Measurements from ENCODE around the gene ARL11.

ARL11 gene

DNA sequence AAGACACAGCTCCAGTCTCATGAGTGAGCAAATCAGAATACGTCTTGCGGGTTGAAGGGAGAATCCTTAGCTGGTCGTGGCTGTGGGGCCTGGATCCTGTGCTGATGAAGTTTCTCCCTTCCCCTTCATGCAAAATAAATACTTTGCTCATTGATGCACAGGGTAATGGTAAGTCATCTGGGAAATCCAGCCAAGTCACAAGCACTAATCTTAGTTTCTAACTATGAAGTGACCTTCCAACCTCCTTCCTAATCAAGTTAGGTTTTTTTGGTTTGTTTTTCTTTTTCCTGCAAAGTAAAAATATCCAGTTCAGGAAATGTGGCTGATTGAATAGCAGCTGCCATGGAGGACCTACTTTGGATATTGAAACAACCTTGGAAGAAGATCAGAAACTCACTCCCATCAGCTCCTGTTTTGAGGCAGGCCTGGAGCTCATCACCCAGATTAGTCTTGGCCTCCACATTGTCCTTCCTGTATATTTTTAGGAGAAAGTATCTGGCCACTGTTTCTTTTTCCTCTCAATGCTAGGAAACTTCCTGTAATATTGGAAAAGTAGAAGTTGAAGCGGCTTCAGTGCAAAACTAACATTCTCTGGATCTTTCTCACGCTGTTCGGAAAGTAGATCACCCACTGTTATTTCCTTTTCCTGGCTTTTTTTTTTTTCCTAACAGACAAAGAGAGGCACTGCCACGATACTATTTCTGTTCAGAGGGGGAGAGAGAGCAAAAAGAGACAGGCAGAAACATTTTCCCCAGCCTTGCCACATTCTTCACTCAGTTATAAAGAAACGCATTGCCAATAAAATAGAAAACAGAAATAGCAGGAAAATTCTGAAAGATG lies 12.3 kb upstream of the ARL11 start:
- no peak for DNase-seq

DNA sequence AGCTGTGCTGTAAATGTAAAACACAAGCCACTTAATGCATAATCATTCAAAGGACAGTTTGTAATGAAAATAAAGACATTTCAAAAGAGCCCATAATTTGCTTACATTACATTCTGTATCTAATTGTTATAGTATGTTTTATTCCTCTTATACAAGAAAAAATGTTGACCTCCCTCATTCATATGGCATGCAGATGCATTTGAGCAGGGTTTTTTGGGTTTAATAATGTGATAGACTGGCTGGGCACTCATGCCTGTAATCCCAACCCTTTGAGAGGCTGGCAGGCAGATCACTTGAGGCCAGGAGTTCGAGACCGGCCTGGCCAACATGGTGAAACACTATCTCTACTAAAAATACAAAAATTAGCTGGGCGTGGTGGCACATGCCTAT lies 11.6 kb upstream of the ARL11 start:
- no peak for DNase-seq

DNA sequence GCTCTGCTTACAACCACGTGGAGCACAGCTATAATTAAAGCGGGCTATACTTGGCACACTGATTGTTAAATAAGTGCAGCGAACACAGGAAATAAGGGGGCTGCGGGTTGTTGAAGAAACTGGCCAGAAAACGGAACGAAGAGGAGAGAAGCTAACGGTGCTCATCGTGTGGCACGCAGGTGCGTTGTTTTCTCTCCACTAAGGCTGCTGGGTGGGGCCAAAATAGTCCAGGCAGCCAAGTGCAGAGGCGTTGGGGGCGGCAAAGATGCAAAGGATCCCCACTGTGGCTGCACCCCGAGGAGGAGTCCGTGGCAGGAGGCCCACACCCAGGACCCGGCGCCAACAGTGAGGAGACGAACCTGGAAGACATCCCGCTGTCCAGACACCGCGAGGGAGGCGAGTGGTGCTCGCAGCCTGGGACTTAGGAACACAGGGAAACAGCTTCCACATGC lies 8.1 kb upstream of the ARL11 start:
- DNase-seq = no peak

DNA sequence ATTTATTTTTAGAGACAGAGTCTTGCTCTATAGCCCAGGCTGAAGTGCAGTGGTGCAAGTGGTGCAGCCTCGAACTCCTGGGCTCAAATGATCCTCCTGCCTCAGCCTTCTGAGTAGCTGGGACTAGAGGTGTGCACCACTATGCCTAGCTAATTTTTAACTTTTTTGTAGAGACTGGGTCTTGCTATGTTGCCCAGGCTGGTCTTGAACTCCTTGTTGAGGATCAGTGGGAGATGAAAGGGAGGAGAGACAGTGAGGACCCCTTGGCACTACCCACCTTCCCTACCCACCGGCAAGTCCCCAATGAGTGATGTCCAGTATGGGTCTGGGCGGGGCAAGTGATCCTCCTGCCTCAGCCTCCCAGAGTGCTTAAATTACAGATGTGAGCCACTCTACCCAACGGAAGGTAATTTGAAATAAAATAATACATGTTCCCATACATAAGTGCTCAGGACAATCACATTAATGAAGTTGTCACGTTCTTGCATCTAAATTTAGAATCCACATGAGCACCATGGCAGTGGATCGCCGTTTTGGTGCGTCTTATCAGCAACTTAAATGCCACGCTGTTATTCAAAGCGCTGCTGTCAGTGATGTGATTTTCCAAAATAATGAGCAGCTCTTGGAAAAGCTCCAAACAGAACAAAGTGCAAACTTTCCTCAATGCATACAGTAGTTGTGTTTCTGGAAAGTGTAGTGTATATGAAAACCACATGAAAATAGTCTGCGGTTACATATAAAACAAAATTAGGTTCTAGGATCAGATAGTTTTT lies 5.9 kb upstream of the ARL11 start:
- no peak for DNase-seq

DNA sequence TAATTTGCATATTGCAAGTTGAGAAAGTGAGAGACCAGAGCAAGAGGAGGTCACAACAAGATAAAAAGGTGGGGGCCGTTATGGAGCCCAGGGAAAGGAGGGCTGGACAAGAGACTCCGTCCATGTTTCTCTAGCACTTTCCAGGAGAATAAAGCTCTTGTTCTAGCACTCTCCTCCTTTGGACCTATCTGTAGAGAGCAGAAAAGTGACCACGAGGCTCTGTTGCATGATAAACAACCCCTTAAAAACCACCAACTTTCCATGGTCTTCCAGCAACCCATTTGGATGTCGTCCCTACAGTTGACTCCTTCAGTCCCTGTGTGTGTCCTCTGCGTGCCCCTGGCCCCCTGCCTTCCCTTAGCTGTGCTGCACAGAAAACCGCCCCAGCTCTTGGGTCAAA lies 4.1 kb upstream of the ARL11 start:
- no peak for DNase-seq

DNA sequence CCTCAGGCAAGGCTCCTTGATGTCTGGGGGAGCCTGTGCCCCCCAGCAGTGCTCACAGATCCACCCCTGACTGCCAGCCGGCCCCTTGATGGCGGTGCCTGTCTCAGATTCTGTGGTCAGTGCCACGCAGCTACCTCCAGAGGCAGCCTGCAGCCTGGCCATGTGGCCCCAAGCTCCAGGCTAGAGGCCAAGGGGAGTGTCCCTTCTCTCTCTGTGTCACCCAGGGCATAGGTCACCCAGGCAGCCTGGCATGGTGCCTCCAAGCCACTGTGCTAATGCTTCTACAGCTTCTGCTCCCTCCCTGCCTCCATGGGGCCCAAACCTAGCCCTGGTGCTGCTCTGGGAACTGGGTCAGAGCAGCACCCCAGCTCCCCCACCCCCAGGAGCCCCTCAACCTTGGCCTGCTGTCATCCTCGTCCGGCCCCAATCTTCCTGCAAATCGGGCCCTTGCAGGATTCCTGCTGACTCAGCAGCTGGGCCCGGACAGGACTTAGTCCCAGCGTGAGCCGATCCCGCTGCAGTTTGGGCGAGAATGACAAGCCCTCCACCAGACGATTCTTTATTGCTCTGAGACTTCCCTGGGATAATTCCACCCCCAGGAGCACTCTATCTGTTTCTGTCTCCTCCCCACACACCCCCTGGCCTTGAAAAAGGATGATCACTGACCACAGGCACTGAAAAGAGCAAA lies 2.8 kb upstream of the ARL11 start:
- DNase-seq = no peak

DNA sequence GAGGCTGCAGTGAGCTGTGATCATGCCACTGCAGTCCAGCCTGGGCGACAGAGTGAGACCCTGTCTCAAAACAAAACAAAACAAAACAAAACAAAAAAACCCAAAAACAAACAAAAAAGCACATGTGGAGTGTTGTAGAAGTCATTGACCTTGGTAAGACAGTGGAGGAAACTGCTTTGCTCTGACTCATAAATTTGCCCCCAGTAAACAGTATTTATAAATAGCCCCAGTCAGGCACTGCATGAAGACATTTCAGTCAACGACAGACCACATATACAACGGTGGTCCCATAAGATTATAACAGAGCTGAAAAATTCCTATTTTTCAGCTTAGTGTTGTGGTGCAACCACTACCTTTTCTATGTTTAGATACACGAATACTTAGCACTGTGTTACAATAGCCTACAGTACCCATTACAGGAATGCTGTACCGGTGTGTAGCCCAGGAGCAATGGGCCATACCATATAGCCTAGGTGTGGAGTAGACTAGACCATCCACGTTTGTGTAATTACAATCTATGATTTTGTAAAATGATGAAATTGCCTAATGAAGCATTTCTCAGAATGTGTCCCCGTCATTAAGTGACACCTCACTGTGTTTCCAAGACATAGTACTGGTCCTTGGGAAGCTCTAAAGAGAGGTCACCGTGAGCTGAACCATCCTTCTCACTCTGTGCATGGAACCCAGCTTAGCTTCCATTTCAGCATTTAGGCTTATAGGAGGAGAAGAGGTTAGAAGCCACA lies 1.1 kb downstream of the ARL11 start:
- no peak for DNase-seq

DNA sequence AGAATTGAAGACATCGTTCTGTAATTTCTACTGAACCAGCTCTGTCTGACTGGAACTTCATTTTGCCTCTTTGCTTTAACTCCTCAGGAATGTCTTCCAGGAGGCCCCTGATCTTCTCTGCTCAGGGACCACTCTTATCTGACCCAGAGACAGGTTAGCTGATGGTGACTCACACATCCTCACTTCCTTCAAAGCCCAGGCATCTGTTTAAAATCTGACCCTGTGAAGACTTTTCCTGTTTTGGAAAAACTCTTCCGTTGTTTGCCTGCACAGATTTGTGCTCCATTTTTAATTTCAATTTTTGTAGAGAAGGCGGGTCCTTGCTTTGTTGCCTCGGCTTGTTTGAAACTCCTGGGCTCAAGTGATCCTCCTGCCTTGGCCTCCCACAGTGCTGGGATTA lies 1.6 kb downstream of the ARL11 start:
- no peak for DNase-seq

DNA sequence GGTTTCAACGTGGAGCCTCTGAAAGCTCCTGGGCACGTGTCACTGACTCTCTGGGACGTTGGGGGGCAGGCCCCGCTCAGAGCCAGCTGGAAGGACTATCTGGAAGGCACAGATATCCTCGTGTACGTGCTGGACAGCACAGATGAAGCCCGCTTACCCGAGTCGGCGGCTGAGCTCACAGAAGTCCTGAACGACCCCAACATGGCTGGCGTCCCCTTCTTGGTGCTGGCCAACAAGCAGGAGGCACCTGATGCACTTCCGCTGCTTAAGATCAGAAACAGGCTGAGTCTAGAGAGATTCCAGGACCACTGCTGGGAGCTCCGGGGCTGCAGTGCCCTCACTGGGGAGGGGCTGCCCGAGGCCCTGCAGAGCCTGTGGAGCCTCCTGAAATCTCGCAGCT lies 2.3 kb downstream of the ARL11 start:
- no peak for DNase-seq

DNA sequence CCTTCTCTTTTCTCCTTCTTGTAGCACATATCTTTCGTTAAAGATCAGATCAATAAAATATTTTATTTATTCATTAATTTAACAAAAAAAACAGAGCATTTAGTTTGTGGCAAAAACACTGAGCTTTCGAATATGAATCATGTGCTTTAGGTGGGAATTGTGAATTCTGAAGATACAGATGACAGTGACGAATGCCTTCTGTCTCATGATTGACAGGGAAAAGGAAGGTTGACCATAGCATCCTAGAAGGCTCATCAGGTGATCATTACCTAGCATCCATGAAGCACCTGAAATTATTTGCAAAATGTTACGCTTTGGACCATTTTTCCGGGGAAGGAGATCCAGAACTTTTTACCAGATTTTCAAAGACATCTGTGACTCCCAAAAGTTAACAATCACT lies 3.8 kb downstream of the ARL11 start:
- DNase-seq = no peak

DNA sequence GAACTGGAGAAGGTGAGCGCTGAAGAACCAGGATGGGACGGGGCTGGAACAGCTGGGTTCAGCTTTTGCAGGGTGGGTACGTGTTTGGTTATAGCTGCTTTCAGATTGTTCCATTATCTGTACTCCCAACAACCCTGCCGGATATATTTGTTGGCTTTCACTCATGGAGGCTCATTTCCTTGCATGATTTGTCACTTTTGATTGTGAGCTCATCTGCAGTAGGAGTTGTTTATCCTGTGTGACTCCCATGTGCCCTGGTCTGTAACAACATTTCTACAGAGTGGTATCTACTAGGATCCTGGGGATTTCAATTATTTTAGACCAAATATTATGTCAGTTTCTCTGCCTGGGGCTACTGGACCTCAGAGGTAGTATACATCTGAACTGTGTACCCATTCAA lies 5.4 kb downstream of the ARL11 start:
- DNase-seq = no peak

DNA sequence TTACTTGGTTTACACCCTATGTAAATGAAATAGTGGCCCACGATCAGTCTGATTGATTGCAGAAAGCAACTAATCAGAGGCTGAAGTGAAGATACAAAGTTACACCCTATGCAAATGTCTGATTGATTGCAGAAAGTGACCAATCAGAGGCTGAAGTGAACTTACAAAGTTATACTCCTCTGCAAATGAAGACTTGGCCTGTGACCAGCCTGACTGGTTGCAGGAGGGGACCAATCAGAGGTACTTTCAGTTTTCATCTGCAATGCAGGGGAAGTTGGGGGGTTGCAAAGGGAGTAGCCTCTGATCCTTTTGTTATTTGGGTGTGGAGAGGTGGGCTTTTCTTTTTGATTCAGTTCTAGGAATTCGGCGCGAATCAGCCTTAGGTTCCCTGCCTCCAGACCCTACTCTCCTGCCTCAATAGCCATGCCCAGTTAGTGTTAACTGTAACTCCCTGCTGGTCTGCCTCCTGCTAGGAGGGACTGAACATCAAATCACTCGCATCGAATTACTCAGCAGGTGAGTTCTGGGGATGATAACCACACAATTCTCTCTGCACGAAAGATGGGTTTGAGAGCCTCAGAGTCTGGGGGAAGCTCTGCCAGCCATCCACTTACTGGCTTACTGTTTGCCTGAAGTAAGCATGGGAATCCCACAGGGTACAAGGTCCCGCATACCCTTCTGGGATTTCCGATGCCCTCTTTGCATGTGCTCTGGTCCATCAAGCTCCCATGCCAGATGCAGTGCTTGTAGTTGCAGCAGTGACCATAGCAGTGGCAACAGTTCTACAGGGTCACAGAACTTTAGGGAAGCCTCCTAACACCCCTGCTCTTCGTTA lies 7.5 kb downstream of the ARL11 start:
- peak in 1 of 3 experiments; percentile 48 for DNase-seq

DNA sequence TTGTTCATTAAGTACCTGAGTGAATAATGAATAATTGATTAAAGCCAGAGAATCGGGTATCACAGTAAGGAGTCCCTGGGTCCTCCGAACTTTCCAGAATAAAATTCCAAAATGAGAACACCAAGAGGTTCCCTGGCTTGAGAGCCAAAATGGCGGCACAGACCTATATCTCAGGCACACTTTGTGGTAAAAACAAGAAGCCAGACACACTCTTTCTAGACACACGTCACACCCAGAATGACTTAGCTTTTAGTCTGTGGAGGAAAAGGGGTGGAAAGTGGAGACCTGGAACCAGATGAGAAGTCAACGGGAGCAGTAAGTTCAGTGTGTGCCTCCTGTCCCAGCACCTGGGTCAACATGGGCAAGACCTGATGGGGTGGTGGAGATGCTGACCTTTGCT lies 8.4 kb downstream of the ARL11 start:
- no peak for DNase-seq

DNA sequence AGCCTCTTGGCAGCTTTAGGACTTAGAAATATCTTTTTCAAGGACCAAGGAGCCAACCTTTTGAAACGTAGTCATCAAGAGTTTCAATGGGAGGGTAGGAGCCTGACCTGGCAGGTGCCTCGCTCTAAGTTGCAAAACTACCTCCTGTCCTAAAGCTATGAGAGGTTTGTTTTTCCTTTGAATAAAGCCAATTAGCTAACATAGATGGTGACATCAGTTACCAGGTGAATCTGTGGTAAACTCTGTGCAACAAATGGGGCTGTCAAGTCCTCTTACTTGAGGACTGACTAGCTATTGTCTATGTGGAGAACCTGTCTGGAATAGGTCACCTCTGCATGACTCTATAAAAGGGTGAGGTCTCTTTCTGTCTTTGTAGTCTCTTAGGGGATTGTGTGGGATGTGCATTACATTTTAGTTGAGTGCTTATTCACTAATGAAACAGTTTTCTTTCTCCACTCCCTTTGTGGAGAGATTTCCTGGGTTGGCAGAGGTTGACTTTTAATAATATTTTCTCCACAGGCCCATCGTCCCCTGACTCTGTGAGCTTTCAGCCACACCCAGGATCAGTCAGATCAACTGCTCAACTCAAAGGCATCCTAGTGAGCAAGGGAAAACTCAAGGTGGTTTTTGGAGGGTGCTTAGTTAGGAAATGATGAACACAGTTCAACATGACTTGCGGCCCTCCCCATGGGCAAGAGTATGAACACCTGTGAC lies 9.9 kb downstream of the ARL11 start:
- no peak for DNase-seq

DNA sequence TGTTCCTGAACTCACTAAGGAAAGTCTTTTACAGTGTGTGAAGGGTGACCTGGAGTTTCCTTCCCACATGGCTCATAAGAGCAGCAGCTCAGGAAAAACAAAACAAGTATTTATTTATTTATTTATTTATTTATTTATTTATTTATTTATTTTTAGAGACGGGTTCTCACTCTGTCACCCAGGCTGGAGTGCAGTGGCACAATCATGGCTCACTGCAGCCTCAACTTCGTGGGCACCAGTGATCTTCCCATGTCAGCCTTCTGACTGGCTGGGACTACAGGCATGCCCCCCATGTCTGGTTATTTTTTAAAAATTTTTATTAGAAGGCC lies 10.4 kb downstream of the ARL11 start:
- DNase-seq = no peak

DNA sequence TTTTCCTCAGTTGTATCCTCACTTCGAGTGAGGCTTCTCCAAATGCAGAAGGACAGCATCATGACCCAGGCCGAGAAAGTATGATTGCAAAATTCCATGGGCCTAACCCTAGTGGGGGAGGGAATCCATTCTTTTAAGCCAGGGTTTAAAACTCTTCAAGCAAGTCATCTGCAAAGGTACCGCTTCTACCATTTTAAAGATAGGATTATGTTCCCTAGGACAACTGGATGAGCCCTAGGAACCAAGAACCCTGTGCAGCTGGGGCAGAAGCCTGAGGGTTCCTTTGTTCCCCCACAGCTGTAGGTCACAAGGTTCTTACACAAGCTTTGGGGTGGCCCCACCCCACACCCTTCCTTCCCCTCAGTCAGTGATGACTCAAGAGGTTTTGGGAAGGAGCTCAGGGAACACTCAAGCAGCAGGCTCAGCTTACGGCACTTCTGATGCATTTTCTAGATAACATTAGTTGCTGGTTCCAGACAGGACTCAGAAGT lies 13.5 kb downstream of the ARL11 start:
- DNase-seq = no peak

DNA sequence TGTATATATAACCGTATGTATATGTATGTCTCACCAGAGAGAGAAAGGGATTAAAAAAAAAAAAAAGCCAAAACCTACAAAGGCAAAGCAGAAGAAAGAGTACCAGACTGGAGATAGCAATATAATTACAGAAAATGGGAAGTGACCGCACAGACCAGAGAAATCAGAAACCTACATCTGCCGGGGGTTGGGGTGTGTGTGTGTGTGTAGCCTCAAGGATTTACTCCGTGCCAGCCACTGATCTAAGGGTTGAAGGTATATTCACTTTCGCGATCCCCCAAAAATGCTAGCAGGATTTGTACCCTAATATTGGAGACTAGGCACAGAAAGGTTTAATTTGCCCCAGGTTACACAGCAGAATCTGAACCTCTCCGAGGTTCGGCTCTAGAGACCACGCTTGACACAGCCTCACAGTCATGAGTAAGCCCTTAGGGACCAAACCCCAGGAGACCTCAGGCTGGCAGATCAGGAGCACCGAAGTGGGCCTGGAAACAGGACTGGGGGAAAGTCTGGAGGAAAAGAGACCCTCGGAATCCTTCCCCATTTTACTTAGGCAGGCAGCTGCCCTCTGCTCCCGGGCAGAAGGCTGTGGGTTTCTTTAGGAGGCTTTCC lies 14.8 kb downstream of the ARL11 start:
- no peak for DNase-seq

DNA sequence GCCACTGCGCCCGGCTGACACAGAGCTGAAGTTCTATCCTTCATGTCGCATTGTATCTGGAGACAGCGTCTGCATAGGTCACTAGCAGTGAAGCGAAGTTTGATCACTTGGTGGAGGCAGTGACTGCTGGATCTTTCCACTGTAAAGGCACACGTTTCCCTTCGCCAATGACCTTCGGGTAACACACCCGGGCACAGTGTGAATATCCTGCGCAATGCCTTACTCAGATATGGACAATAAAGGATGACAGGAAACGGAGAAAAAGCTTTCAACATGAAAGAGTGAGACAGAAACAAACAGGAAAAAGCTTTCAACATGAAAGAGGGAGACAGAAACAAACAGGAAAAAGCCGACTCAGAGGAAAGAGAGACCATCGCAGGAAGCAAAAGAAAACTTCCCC lies 17.1 kb downstream of the ARL11 start:
- DNase-seq = no peak

DNA sequence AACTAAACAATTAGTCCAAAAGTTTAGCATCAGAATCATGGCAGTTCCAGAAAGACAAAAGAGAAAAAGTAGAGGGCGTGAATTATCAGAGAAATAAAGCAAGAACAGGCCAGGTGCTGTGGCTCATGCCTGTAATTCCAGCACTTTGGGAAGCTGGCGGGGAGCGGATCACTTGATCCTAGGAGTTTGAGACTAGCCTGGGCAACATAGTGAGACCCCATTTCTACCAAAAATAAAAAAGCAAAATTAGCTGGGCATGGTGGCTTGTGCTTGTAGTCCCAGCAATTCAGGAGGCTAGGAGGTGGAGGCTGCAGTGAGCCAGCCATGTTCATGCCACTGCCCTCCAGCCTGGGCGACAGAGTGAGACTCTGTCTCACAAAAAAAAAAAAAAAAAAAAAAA lies 18.4 kb downstream of the ARL11 start:
- DNase-seq = no peak

DNA sequence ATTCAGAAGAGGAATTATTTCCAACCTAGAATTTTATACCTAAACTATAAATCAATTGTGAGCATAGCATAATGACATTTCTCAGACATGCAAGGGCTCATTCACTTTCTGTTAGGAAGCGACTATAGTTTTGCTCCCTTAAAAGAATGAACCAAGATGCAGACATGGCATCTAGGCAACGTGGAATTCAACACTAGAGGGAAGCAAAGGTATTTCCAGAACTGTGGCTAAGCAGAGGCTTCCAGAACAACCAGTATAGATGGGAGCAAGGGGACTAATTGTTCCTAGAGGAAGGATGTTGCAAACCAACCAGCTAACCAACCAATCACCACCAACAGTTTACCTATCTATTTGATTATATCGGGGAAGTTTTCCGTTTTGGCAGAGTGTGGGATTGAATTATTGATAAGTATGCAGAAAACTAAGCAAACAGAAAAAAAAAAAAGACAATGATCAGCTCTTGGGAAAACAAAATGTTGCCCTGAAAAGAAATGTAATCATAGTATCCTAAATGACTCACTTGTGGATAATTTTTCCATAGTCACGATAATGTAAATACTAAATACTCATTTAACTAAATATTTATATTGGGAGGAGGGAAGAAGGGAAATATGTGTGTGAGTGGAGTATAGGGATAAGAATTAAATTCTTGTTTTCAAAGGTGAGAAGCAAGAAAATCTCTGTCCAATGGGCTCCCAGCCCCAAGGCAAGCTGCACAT lies 21.1 kb downstream of the ARL11 start:
- DNase-seq = peak in 1 of 3 experiments; percentile 49

All from NCI-H1417 (cell line).